Hepatocyte (in vitro differentiated cells): ENCODE measurements around the gene GPR39.

Experiments
- CTCF ChIP-seq: fragments of 200-600 bp; sonication (generic); IDR thresholded peaks from 2 replicates; pipeline ENCODE4 v1.5.1; 2016; ENCODE audit warnings: antibody characterized with exemption, mild to moderate bottlenecking; ENCODE audit not compliant: poor library complexity
- EZH2 ChIP-seq: fragments of 200-600 bp; sonication (generic); IDR thresholded peaks from 2 replicates; pipeline ENCODE4 v1.6.1; 2016; ENCODE audit warnings: antibody characterized with exemption, mild to moderate bottlenecking, borderline replicate concordance

GRCh38 chr2:132680544-132680943 is 263.9 kb downstream of the GPR39 start:
- TF ChIP-seq EZH2, result no peak
- TF ChIP-seq CTCF, result no peak
